SK-N-SH (cell line): Measurements from ENCODE around the gene PPP2R2B.

Source experiments
- CTCF ChIP-seq: fragments of 200-600 bp; sonication (generic); IDR thresholded peaks from 2 replicates; pipeline ENCODE4 v1.6.1; 2017; ENCODE audit warnings: antibody characterized with exemption, mild to moderate bottlenecking, moderate library complexity
- EP300 ChIP-seq, 2 experiments: IDR thresholded peaks; 2 replicates each; pipeline versions ENCODE4 v1.4.0 to v1.6.1; 2012; ENCODE audit warnings: borderline replicate concordance in 1 of 2, low read depth in 1 of 2, low read length in 1 of 2
- GABPA ChIP-seq: IDR thresholded peaks from 2 replicates; pipeline ENCODE4 v1.4.0; 2012; ENCODE audit warnings: low read depth, mild to moderate bottlenecking
- GATA2 ChIP-seq: sonication (generic); formaldehyde crosslinking; IDR thresholded peaks from 2 replicates; pipeline ENCODE4 v1.5.0; 2020; ENCODE audit warnings: mild to moderate bottlenecking, missing genetic modification reagents
- NFIC ChIP-seq: IDR thresholded peaks from 2 replicates; pipeline ENCODE4 v1.4.0; 2012; ENCODE audit warnings: borderline replicate concordance
- REST ChIP-seq: IDR thresholded peaks from 2 replicates; pipeline ENCODE4 v1.6.1; 2012; ENCODE audit warnings: mild to moderate bottlenecking, low read depth, low read length, moderate library complexity
- SMC3 ChIP-seq: IDR thresholded peaks from 2 replicates; pipeline ENCODE4 v1.6.1; 2012; ENCODE audit warnings: low read depth, low read length, improper control_type of control experiment
- TEAD4 ChIP-seq: IDR thresholded peaks from 2 replicates; pipeline ENCODE4 v1.4.0; 2012; ENCODE audit warnings: mild to moderate bottlenecking, borderline replicate concordance; ENCODE audit not compliant: insufficient read depth
- USF1 ChIP-seq: IDR thresholded peaks from 2 replicates; pipeline ENCODE4 v1.4.0; 2012; ENCODE audit warnings: low read depth, borderline replicate concordance
- ZBTB33 ChIP-seq: IDR thresholded peaks from 2 replicates; pipeline ENCODE4 v1.4.0; 2012; ENCODE audit warnings: low read depth, borderline replicate concordance

GRCh38 chr5:146646441-146646840, 232.1 kb downstream of the PPP2R2B start:
- TF ChIP-seq CTCF (peak; percentile 12; the same call in 1 of the 2 replicates), GATA2 (no peak), NFIC (no peak), ZBTB33 (no peak), GABPA (no peak), REST (no peak), TEAD4 (no peak), EP300 (IDR thresholded peaks at IDR 0.05; ENCODE audit: borderline replicate concordance in 1 of 2, low read depth in 1 of 2, low read length in 1 of 2) (no peak), USF1 (no peak), SMC3 (no peak)
